SJCRH30 (cell line): Measurements from ENCODE around the gene CD300A. TPM values are rescaled to one million over a fixed set of nuclear protein-coding genes. Genes with fewer than 3 reads are reported as not detected.

ENCODE experiments used
- DNase-seq, 2 experiments: peaks; one replicate each; pipeline ENCODE4 v3.0.0-alpha.2; 2015 to 2020
- H3K27ac ChIP-seq: fragments of 250-450 bp; sonication (Bioruptor Pico); 2 replicates; pipeline ENCODE4 v1.5.1; 2020; ENCODE audit warnings: mild to moderate bottlenecking, moderate library complexity
- H3K27me3 ChIP-seq: fragments of 250-450 bp; sonication (Bioruptor Pico); 2 replicates; pipeline ENCODE4 v1.5.1; 2020; ENCODE audit warnings: mild to moderate bottlenecking, moderate library complexity
- H3K36me3 ChIP-seq: fragments of 250-450 bp; sonication (Bioruptor Pico); 2 replicates; pipeline ENCODE4 v1.5.1; 2020; ENCODE audit warnings: mild to moderate bottlenecking, moderate library complexity
- H3K4me1 ChIP-seq: fragments of 250-450 bp; sonication (Bioruptor Pico); 2 replicates; pipeline ENCODE4 v1.5.1; 2020; ENCODE audit warnings: mild to moderate bottlenecking, moderate library complexity
- H3K4me3 ChIP-seq: fragments of 250-450 bp; sonication (Bioruptor Pico); 2 replicates; pipeline ENCODE4 v1.5.1; 2020; ENCODE audit warnings: mild to moderate bottlenecking, moderate library complexity
- H3K9me3 ChIP-seq: fragments of 250-450 bp; sonication (Bioruptor Pico); replicated peaks from 2 replicates; pipeline ENCODE4 v1.5.1; 2020; ENCODE audit warnings: mild to moderate bottlenecking, moderate library complexity
- total RNA-seq: library from RNA; depleted of rRNA; stranded (reverse); fragments of >200 nt; shearing (Covaris generic); gene quantifications from 2 replicates; pipeline ENCODE4 v1.2.3, GENCODE V29; 2014

The CD300A gene
- total RNA-seq, 1 experiment from 2014 or later = not detected

DNA sequence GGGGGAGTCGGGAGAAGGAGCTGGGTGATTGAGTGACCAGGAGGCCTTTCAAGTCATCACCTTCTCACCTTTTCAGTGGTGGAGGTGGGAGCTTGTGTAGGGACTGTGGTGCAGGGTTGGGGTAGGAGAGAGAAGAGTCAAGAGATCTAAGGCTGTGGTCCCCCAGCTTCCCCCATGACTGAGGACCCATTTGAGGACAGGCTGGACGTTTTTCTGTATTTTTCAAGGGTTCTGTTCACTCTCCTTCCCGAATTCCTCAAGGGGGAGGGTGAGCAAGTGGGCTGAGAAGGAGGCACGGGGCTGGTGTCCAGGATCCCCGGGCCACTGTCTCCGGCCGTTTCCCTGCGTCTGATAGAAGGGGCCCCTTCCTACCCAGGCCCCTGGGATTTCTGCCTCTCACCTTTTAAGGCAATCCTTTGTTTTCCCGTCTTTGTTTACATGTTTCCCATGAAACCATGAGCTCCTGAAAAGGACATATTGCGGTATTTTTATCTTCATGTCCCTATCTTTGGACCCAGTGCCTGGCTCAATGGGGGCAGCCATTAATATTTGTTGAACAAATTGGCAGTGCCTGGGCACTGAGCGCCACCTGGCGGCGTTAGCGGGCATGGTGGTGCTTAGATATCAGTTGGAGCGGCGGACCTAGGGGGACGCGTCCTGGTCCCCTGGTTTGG lies 9.2 kb upstream of the CD300A start:
- Histone ChIP-seq H3K4me1 (peaks cover 10% of the 10 kb centered on the region), H3K36me3 (no peaks in the 10 kb centered on the region), H3K9me3 (no peaks in the 10 kb centered on the region), H3K27ac (no peak overlapping the region), H3K27me3 (peaks cover 26% of the 10 kb centered on the region), H3K4me3 (no peak overlapping the region)
- DNase-seq = peak; percentile 69 to 84

DNA sequence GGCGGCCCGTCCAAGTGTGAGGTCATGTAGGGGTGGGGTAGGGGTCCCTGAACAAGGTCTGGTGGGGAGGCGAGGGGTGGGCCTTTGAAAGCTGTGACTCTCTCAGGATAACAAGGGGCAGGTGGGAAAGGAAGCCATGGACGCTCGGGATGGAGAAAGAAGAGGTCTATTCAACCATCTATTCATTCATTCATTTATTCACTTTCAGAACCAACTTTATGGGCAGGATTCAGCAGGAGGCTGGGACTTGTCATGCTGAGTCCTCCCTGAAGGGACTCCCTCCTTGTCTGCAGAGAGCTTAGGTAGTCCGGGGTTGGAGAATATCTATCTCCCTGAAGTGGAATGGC lies 8.6 kb upstream of the CD300A start:
- no peak for DNase-seq
- Histone ChIP-seq H3K27ac (no peak overlapping the region), H3K36me3 (no peaks in the 10 kb centered on the region), H3K4me1 (peaks cover 10% of the 10 kb centered on the region), H3K9me3 (no peaks in the 10 kb centered on the region), H3K4me3 (no peak overlapping the region), H3K27me3 (peaks cover 26% of the 10 kb centered on the region)

GRCh38 chr17:74458835-74459234 lies 7.6 kb upstream of the CD300A start:
- Histone ChIP-seq H3K27ac (no peak overlapping the region), H3K9me3 (no peaks in the 10 kb centered on the region), H3K27me3 (peaks cover 26% of the 10 kb centered on the region), H3K4me3 (no peak overlapping the region), H3K36me3 (no peaks in the 10 kb centered on the region), H3K4me1 (peaks cover 6% of the 10 kb centered on the region; the same call in 1 of the 2 replicates)
- DNase-seq = no peak

DNA sequence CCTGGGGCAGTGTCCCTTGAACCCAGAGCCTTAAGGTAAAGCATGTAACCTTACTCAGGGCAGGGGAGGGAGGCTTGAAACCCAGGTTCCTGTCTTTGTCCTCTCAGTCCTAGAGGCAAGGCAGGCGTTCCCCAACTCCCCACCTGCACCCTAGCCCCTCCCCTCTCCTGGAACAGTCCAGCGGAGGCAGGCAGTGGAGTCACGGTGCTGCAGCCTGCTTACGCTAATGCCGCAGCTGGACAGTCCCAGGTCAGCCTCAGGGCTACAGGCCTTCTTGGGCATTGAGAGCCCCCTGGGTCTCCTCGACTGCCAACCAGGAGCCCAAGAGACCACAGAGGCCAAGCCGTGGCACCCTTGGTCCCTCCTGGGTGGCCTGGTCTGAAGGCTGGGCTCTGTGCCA lies 6.8 kb upstream of the CD300A start:
- Histone ChIP-seq H3K4me3 (no peak overlapping the region), H3K4me1 (peaks cover 3% of the 10 kb centered on the region; the same call in 1 of the 2 replicates), H3K36me3 (no peaks in the 10 kb centered on the region), H3K27ac (no peak overlapping the region), H3K9me3 (no peaks in the 10 kb centered on the region), H3K27me3 (peaks cover 26% of the 10 kb centered on the region)
- DNase-seq = no peak

DNA sequence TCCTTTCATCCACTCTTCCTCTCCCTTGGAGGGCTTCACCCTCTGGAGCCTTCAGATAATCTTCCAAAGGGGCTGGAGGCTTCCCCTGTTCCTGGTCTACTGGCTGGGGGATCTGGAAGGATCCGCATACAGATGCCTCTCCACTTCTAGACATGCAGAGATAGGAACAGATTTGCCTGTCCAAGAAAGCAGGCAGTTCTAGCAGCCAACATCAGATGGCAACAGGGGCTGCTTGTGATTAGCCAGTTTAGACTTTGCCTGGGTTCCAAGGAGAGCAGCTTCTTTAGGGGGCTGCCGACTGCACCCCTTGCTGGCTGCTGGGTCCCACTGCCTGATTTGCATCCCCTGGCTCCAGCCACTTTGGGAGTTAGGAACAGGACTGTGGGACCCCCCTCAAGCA lies 6.2 kb upstream of the CD300A start:
- Histone ChIP-seq H3K27me3 (peaks cover 26% of the 10 kb centered on the region), H3K4me1 (no peaks in the 10 kb centered on the region), H3K27ac (no peak overlapping the region), H3K36me3 (no peaks in the 10 kb centered on the region), H3K4me3 (no peak overlapping the region), H3K9me3 (no peaks in the 10 kb centered on the region)
- no peak for DNase-seq

DNA sequence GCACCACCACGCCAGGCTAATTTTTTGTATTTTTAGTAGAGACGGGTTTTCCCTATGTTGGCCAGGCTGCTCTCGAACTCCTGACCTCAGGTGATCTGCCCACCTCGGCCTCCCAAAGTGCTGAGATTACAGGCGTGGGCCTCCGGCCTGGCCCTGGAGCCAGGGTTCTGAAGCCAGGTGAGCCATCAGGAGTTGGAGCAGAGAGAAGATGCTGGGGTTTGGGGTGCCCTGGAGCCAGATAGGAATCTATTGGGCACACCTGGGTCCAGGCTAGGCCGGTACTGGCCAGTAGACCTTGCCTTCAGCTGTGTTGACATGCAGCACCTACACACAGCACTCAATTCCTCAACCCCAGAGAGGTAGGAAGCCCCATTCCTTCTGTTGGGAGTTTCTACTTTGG lies 5.4 kb upstream of the CD300A start:
- no peak for DNase-seq
- Histone ChIP-seq H3K4me1 (no peaks in the 10 kb centered on the region), H3K27ac (no peak overlapping the region), H3K9me3 (no peaks in the 10 kb centered on the region), H3K36me3 (no peaks in the 10 kb centered on the region), H3K27me3 (peaks cover 22% of the 10 kb centered on the region), H3K4me3 (no peak overlapping the region)

GRCh38 chr17:74461611-74462010 lies 4.8 kb upstream of the CD300A start:
- no peak for DNase-seq
- H3K36me3 ChIP-seq = no peaks in the 10 kb centered on the region
- no peaks in the 10 kb centered on the region for H3K4me1 ChIP-seq
- peaks cover 18% of the 10 kb centered on the region for H3K27me3 ChIP-seq
- no peaks in the 10 kb centered on the region for H3K9me3 ChIP-seq
- H3K27ac ChIP-seq = no peak overlapping the region
- no peak overlapping the region for H3K4me3 ChIP-seq

DNA sequence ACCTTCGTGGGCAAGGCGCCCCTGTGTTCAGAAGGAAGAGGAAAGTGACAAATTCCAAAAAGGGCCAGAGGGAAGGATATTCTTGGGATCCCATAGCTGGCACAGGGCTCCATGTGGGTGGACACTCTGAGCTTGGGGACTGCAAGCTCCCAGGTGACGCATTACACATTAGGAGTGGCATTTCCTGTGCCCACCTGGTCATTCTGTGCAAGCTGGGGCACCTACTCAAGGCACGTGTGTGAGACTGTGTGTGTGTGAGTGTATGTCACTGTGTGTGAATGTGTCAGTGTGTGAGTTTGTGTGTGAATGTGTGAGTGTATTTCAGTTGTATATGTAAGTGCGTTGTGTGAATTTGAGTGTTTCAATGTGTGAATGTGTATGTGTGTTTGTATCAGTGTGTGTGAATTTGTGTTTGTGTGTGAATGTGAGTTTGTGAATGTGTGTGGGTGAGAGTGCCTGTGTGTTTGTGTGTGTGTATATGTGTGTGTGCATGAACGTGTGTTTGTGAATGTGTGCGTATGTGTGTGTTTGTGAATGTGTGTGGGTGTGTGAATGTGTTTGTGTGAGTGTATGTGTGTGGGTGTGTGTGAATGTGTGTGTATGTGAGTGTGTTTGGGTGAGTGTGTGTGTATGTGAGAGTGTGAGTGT lies 1.6 kb upstream of the CD300A start:
- no peak overlapping the region for H3K4me3 ChIP-seq
- no peaks in the 10 kb centered on the region for H3K36me3 ChIP-seq
- no peak for DNase-seq
- no peaks in the 10 kb centered on the region for H3K9me3 ChIP-seq
- no peaks in the 10 kb centered on the region for H3K4me1 ChIP-seq
- no peak overlapping the region for H3K27ac ChIP-seq
- peaks cover 8% of the 10 kb centered on the region for H3K27me3 ChIP-seq

DNA sequence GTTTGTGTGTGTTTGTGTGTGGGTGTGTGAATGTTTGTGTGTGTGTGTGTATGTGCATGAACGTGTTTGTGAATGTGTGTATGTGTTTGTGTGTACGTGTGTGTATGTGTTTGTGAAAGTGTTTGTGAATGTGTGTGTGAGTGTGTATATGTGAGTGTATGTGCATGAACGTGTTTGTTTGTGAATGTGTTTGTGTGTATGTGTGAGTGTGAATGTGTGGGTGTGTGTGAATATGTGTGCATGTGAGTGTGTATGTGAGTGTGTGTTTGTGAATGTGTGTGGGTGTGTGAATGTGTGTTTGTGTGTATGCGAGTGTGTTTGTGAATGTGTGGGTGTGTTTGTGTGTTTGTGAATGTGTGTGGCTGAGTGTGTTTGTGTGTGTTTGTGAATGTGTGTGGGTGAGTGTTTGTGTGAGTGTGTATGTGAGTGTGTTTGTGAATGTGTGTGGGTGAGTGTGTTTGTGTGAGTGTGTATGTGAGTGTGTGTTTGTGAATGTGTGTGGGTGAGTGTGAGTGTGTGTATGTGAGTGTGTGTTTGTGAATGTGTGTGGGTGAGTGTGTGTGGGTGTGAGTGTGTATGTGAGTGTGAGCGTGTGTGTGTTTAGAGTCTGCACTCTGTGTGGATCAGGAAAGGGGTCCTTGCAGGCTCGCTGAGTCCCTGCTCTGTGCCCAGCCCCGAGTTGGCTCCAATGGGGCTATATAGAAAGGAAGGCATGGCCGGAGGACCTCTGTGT lies 890 bp upstream of the CD300A start:
- Histone ChIP-seq H3K27me3 (peaks cover 4% of the 10 kb centered on the region), H3K4me3 (no peak overlapping the region), H3K9me3 (no peaks in the 10 kb centered on the region), H3K36me3 (no peaks in the 10 kb centered on the region), H3K4me1 (no peaks in the 10 kb centered on the region), H3K27ac (no peak overlapping the region)
- DNase-seq = no peak

DNA sequence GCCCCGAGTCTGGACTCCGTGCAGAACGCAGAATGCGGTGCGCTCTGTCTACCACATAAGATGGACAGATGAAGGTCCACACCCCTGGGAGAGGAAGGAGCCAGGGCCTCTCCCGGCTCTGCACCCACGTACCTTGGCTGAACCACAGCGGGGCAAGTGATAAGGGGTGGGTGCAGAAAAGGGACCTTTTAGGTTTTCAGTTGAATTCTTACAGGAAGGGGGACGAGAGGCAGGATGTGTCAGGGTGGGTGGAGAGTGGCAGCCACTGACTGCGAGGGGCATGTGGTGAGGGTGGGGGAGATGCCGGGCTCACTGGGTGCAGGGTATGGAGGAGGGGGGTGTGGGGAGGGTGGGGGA lies 372 bp downstream of the CD300A start:
- Histone ChIP-seq H3K27ac (no peak overlapping the region), H3K4me3 (no peak overlapping the region), H3K27me3 (peaks cover 8% of the 10 kb centered on the region; the same call in 1 of the 2 replicates), H3K4me1 (no peaks in the 10 kb centered on the region), H3K36me3 (no peaks in the 10 kb centered on the region), H3K9me3 (no peaks in the 10 kb centered on the region)
- no peak for DNase-seq

DNA sequence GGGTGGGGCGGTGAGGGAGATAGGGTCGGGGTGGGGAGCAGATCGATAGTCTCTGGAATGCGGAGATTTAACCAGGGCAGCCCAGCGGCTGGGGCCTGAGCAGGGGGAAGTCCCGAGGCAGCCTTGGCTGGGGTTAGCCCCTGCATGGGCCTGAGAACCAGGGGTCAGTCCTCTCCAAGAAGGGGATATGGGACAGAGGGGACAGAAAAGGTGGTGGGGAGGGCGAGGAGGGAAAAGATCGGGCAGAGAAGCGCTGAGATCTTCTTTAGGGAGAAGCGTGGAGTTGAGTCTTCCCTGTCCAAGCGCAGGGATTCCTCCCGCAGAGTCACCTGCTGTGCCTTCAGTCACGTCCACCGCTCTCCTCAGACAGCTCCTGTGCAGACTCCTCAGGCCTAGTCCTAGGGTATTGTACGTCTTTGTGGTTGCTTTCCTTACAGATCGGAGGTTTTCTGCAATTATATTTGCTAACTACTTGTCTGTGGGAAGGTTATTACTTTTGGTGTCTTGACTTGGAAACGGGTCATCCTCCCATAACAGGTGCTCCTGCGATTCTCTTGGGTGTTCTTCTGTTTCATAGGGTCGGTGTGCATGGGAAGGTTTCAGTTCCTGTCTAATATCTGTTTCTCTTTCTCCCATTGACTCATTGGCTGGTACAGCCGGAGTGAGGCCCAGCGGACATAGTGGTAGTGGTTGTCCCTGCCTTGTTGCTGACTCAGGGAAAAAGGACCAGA lies 952 bp downstream of the CD300A start:
- Histone ChIP-seq H3K36me3 (no peaks in the 10 kb centered on the region), H3K27ac (no peak overlapping the region), H3K9me3 (no peaks in the 10 kb centered on the region), H3K27me3 (peaks cover 8% of the 10 kb centered on the region; the same call in 1 of the 2 replicates), H3K4me1 (no peaks in the 10 kb centered on the region), H3K4me3 (no peak overlapping the region)
- no peak for DNase-seq

GRCh38 chr17:74471341-74471740 lies 4.9 kb downstream of the CD300A start:
- H3K4me1 ChIP-seq = no peaks in the 10 kb centered on the region
- no peak for DNase-seq
- H3K27ac ChIP-seq = no peak overlapping the region
- peaks cover 8% of the 10 kb centered on the region; the same call in 1 of the 2 replicates for H3K27me3 ChIP-seq
- H3K4me3 ChIP-seq = no peak overlapping the region
- H3K36me3 ChIP-seq = no peaks in the 10 kb centered on the region
- H3K9me3 ChIP-seq = peaks cover 9% of the 10 kb centered on the region

GRCh38 chr17:74472890-74473289 lies 6.5 kb downstream of the CD300A start:
- H3K27ac ChIP-seq = no peak overlapping the region
- no peak overlapping the region for H3K4me3 ChIP-seq
- no peaks in the 10 kb centered on the region for H3K4me1 ChIP-seq
- no peaks in the 10 kb centered on the region for H3K36me3 ChIP-seq
- H3K27me3 ChIP-seq = 0 out of 2 replicates have a peak, but pooled peaks cover 8% of the 10 kb centered on the region
- H3K9me3 ChIP-seq = peaks cover 13% of the 10 kb centered on the region
- DNase-seq = no peak

GRCh38 chr17:74473294-74473693 lies 6.9 kb downstream of the CD300A start:
- H3K4me1 ChIP-seq = no peaks in the 10 kb centered on the region

More at GRCh38 chr17:74473294-74473693, 6.9 kb downstream of the CD300A start:
- Histone ChIP-seq H3K27me3 (0 out of 2 replicates have a peak, but pooled peaks cover 8% of the 10 kb centered on the region), H3K4me3 (no peak overlapping the region), H3K36me3 (no peaks in the 10 kb centered on the region), H3K27ac (no peak overlapping the region), H3K9me3 (peaks cover 13% of the 10 kb centered on the region)
- DNase-seq = no peak
